NCI-H1105 treated with DMSO at 0.1 percent for 48 hours (cell line): ENCODE results near the gene METTL22.

Experiments used
- DNase-seq: peaks from one replicate; lab custom pipeline; 2025; lab: John Stamatoyannopoulos, UW

The METTL22 gene

GRCh38 chr16:8594149-8594666 lies 27.3 kb upstream of the METTL22 start:
- DNase-seq, result no peak

GRCh38 chr16:8595783-8596182 lies 25.7 kb upstream of the METTL22 start:
- DNase-seq, result no peak

- no peak for DNase-seq
Observed at GRCh38 chr16:8596581-8596980, 24.9 kb upstream of the METTL22 start.

- no peak for DNase-seq
Observed at GRCh38 chr16:8600144-8600775, 21.2 kb upstream of the METTL22 start.

- DNase-seq, result no peak
Observed at GRCh38 chr16:8605554-8605953, 15.9 kb upstream of the METTL22 start.

GRCh38 chr16:8607214-8607613 lies 14.3 kb upstream of the METTL22 start:
- no peak for DNase-seq

- no peak for DNase-seq
Observed at GRCh38 chr16:8611122-8611521, 10.4 kb upstream of the METTL22 start.

GRCh38 chr16:8611886-8612600 lies 9.5 kb upstream of the METTL22 start:
- DNase-seq, result no peak

GRCh38 chr16:8614435-8615029 lies 7.0 kb upstream of the METTL22 start:
- DNase-seq, result no peak

- DNase-seq, result no peak
Observed at GRCh38 chr16:8619671-8620370, 1.7 kb upstream of the METTL22 start.

- DNase-seq, result no peak
Observed at GRCh38 chr16:8620535-8620934, 963 bp upstream of the METTL22 start.

GRCh38 chr16:8621222-8621571 lies 301 bp upstream of the METTL22 start:
- DNase-seq, result no peak

GRCh38 chr16:8622315-8622656 lies 788 bp downstream of the METTL22 start:
- no peak for DNase-seq

- DNase-seq, result no peak
Observed at GRCh38 chr16:8623634-8624033, 2.1 kb downstream of the METTL22 start.

GRCh38 chr16:8625491-8626087 lies 4.1 kb downstream of the METTL22 start:
- no peak for DNase-seq

- no peak for DNase-seq
Observed at GRCh38 chr16:8626946-8627345, 5.4 kb downstream of the METTL22 start.

- DNase-seq, result no peak
Observed at GRCh38 chr16:8627456-8627855, 6.0 kb downstream of the METTL22 start.

GRCh38 chr16:8628981-8629725 lies 7.7 kb downstream of the METTL22 start:
- no peak for DNase-seq

GRCh38 chr16:8630255-8630953 lies 8.9 kb downstream of the METTL22 start:
- no peak for DNase-seq

- no peak for DNase-seq
Observed at GRCh38 chr16:8631373-8631772, 9.9 kb downstream of the METTL22 start.

- no peak for DNase-seq
Observed at GRCh38 chr16:8631818-8632465, 10.4 kb downstream of the METTL22 start.
